PFSK-1 (cell line): Measurements from ENCODE around the gene WDR49.

ENCODE experiments used
- SIN3A ChIP-seq: IDR thresholded peaks from 2 replicates; pipeline ENCODE4 v1.6.1; 2012; ENCODE audit warnings: mild to moderate bottlenecking, low read length, moderate library complexity, borderline replicate concordance; ENCODE audit not compliant: insufficient read depth
- TAF1 ChIP-seq: IDR thresholded peaks from 2 replicates; pipeline ENCODE4 v1.6.1; 2012; ENCODE audit warnings: low read length, control low read depth, borderline replicate concordance; ENCODE audit not compliant: insufficient read depth

DNA sequence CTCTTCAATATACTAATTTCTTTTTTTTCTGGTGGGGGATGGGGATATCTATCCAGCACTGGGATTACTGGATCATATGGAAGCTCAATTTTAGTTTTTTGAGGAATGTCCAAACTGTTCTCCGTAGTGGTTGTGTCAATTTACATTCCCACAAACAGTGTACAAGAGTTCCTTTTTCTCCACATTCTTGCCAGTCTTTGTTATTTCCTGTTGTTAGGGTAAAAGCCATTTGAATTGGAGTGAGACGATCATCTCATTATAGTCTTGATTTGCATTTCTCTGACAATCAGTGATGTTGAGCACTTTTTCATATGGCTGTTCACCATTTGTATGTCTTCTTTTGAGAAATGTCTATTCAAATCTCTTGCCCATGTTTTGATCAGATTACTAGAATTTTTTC is 12.8 kb upstream of the WDR49 start:
- TF ChIP-seq SIN3A (no peak), TAF1 (no peak)
